ENCODE results near the gene DNAI1.

Gene DNAI1

GRCh38 chr9:34451135-34451534 lies 7.5 kb upstream of the DNAI1 start:
- H3K27me3 ChIP-seq (ENCODE audit: control insufficient read depth in 1 of 2, insufficient read depth in 2 of 2, low read length in 2 of 2): no peaks in the 10 kb centered on the region
- peaks cover 18% of the 10 kb centered on the region for H3K4me1 ChIP-seq (ENCODE audit: control insufficient read depth, insufficient read depth, low read length)
- H3K4me3 ChIP-seq (ENCODE audit: low read length in 2 of 2): no peak overlapping the region
- no peaks in the 10 kb centered on the region for H3K9me3 ChIP-seq (ENCODE audit: control insufficient read depth in 2 of 2, low read length in 2 of 2)
- H3K27ac ChIP-seq (ENCODE audit: low read length): no peak overlapping the region
- H3K9ac ChIP-seq (ENCODE audit: low read length in 2 of 2): no peak overlapping the region
- peaks cover 0 to 2% of the 10 kb centered on the region in 2 donors for H3K36me3 ChIP-seq (ENCODE audit: control insufficient read depth in 2 of 2, insufficient read depth in 2 of 2, low read length in 2 of 2)

- no peaks in the 10 kb centered on the region for H3K27me3 ChIP-seq (ENCODE audit: control insufficient read depth in 1 of 2, insufficient read depth in 2 of 2, low read length in 2 of 2)
- H3K4me3 ChIP-seq (ENCODE audit: low read length in 2 of 2): no peak overlapping the region
- no peaks in the 10 kb centered on the region for H3K9me3 ChIP-seq (ENCODE audit: control insufficient read depth in 2 of 2, low read length in 2 of 2)
- H3K9ac ChIP-seq (ENCODE audit: low read length in 2 of 2): no peak overlapping the region
- H3K4me1 ChIP-seq (ENCODE audit: control insufficient read depth, insufficient read depth, low read length): peaks cover 19% of the 10 kb centered on the region
- H3K36me3 ChIP-seq (ENCODE audit: control insufficient read depth in 2 of 2, insufficient read depth in 2 of 2, low read length in 2 of 2): peaks cover 0 to 2% of the 10 kb centered on the region in 2 donors
- no peak overlapping the region for H3K27ac ChIP-seq (ENCODE audit: low read length)
Measured at GRCh38 chr9:34451545-34451944, 7.1 kb upstream of the DNAI1 start.

GRCh38 chr9:34452568-34452967 lies 6.0 kb upstream of the DNAI1 start:
- Histone ChIP-seq H3K27ac (ENCODE audit: low read length) (no peak overlapping the region), H3K36me3 (ENCODE audit: control insufficient read depth in 2 of 2, insufficient read depth in 2 of 2, low read length in 2 of 2) (peaks cover 0 to 2% of the 10 kb centered on the region in 2 donors), H3K27me3 (ENCODE audit: control insufficient read depth in 1 of 2, insufficient read depth in 2 of 2, low read length in 2 of 2) (no peaks in the 10 kb centered on the region), H3K9me3 (ENCODE audit: control insufficient read depth in 2 of 2, low read length in 2 of 2) (no peaks in the 10 kb centered on the region), H3K4me1 (ENCODE audit: control insufficient read depth, insufficient read depth, low read length) (peaks cover 29% of the 10 kb centered on the region), H3K9ac (ENCODE audit: low read length in 2 of 2) (no peak overlapping the region), H3K4me3 (ENCODE audit: low read length in 2 of 2) (no peak overlapping the region)

GRCh38 chr9:34454571-34455065 lies 4.0 kb upstream of the DNAI1 start:
- Histone ChIP-seq H3K36me3 (ENCODE audit: control insufficient read depth in 2 of 2, insufficient read depth in 2 of 2, low read length in 2 of 2) (peaks cover 0 to 2% of the 10 kb centered on the region in 2 donors), H3K27ac (ENCODE audit: low read length) (no peak overlapping the region), H3K9me3 (ENCODE audit: control insufficient read depth in 2 of 2, low read length in 2 of 2) (no peaks in the 10 kb centered on the region), H3K4me1 (ENCODE audit: control insufficient read depth, insufficient read depth, low read length) (peaks cover 37% of the 10 kb centered on the region), H3K4me3 (ENCODE audit: low read length in 2 of 2) (no peak overlapping the region), H3K27me3 (ENCODE audit: control insufficient read depth in 1 of 2, insufficient read depth in 2 of 2, low read length in 2 of 2) (no peaks in the 10 kb centered on the region), H3K9ac (ENCODE audit: low read length in 2 of 2) (no peak overlapping the region)

GRCh38 chr9:34456151-34456550 lies 2.5 kb upstream of the DNAI1 start:
- Histone ChIP-seq H3K36me3 (ENCODE audit: control insufficient read depth in 2 of 2, insufficient read depth in 2 of 2, low read length in 2 of 2) (peaks cover 0 to 2% of the 10 kb centered on the region in 2 donors), H3K4me3 (ENCODE audit: low read length in 2 of 2) (no peak overlapping the region), H3K27me3 (ENCODE audit: control insufficient read depth in 1 of 2, insufficient read depth in 2 of 2, low read length in 2 of 2) (no peaks in the 10 kb centered on the region), H3K9ac (ENCODE audit: low read length in 2 of 2) (no peak overlapping the region), H3K27ac (ENCODE audit: low read length) (no peak overlapping the region), H3K9me3 (ENCODE audit: control insufficient read depth in 2 of 2, low read length in 2 of 2) (no peaks in the 10 kb centered on the region), H3K4me1 (ENCODE audit: control insufficient read depth, insufficient read depth, low read length) (peaks cover 34% of the 10 kb centered on the region)

GRCh38 chr9:34456746-34457145 lies 1.9 kb upstream of the DNAI1 start:
- Histone ChIP-seq H3K27me3 (ENCODE audit: control insufficient read depth in 1 of 2, insufficient read depth in 2 of 2, low read length in 2 of 2) (no peaks in the 10 kb centered on the region), H3K9me3 (ENCODE audit: control insufficient read depth in 2 of 2, low read length in 2 of 2) (no peaks in the 10 kb centered on the region), H3K4me3 (ENCODE audit: low read length in 2 of 2) (peak overlapping the region; percentile 65 to 90), H3K4me1 (ENCODE audit: control insufficient read depth, insufficient read depth, low read length) (peaks cover 29% of the 10 kb centered on the region), H3K9ac (ENCODE audit: low read length in 2 of 2) (peak overlapping the region; percentile 73 to 86), H3K36me3 (ENCODE audit: control insufficient read depth in 2 of 2, insufficient read depth in 2 of 2, low read length in 2 of 2) (no peaks in the 10 kb centered on the region), H3K27ac (ENCODE audit: low read length) (peak overlapping the region; percentile 76)

DNA sequence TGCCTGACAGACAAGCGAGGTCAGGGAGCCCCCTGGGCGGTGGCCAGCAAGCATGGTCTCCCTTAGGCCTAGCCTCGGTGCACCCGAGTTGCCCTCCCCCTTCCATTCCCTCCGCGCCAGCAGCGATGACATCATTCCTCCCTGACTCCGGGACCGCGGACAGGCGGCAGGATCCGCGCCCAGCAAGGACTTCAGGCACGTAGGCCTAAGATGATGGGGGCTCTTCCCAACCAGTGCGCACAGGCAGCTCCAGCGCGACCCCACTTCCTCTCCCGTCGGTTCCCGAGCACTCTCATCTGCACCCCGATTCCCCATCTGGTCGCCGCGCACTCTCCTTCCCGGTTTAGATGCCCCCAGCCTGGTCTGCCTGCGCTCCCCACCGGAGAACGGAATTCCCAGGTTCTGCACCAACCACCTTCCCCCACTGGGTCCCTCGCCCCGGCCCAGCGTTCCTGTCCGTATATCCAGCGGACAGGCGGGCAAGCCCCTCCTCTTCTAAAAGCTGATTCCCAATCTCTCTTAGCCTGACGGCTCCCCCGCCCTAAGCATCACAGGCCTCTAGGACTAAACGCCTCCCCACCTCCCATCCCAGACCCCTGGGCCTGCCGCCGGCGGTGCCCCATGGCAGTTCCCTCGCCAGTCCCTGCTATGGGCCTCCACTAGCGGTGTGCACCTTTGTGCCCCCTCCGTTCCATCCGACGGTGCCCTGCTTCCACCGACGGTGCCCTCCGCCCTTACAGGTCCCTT lies 1.2 kb upstream of the DNAI1 start:
- no peaks in the 10 kb centered on the region for H3K36me3 ChIP-seq (ENCODE audit: control insufficient read depth in 2 of 2, insufficient read depth in 2 of 2, low read length in 2 of 2)
- H3K27me3 ChIP-seq (ENCODE audit: control insufficient read depth in 1 of 2, insufficient read depth in 2 of 2, low read length in 2 of 2): no peaks in the 10 kb centered on the region
- H3K4me3 ChIP-seq (ENCODE audit: low read length in 2 of 2): peak overlapping the region; percentile 65 to 90
- peak overlapping the region; percentile 76 for H3K27ac ChIP-seq (ENCODE audit: low read length)
- H3K9me3 ChIP-seq (ENCODE audit: control insufficient read depth in 2 of 2, low read length in 2 of 2): no peaks in the 10 kb centered on the region
- H3K4me1 ChIP-seq (ENCODE audit: control insufficient read depth, insufficient read depth, low read length): peaks cover 29% of the 10 kb centered on the region
- peak overlapping the region; percentile 73 to 86 for H3K9ac ChIP-seq (ENCODE audit: low read length in 2 of 2)

- Histone ChIP-seq H3K9ac (ENCODE audit: low read length in 2 of 2) (no peak overlapping the region), H3K36me3 (ENCODE audit: control insufficient read depth in 2 of 2, insufficient read depth in 2 of 2, low read length in 2 of 2) (no peaks in the 10 kb centered on the region), H3K27ac (ENCODE audit: low read length) (no peak overlapping the region), H3K4me1 (ENCODE audit: control insufficient read depth, insufficient read depth, low read length) (peaks cover 29% of the 10 kb centered on the region), H3K27me3 (ENCODE audit: control insufficient read depth in 1 of 2, insufficient read depth in 2 of 2, low read length in 2 of 2) (no peaks in the 10 kb centered on the region), H3K9me3 (ENCODE audit: control insufficient read depth in 2 of 2, low read length in 2 of 2) (no peaks in the 10 kb centered on the region), H3K4me3 (ENCODE audit: low read length in 2 of 2) (peak overlapping the region; percentile 47 to 90)
Measured at GRCh38 chr9:34458959-34459340, 345 bp downstream of the DNAI1 start.

DNA sequence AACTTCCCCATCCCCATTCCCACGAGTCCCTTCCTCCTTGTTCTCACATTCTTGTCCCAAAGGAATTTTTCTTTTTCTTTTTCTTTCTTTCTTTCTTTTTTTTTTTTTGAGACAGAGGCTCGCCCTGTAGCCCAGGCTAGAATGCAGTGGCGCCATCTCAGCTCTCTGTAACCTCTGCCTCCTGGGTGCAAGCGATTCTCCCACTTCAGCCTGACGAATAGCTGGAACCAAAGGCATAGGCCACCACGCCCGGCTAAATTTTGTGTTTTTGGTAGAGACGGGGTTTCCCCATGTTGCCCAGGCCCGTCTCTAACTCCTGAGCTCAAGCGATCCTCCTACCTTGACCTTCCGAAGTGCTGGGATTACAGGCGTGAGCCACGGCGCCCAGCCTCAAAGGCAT lies 751 bp downstream of the DNAI1 start:
- Histone ChIP-seq H3K36me3 (ENCODE audit: control insufficient read depth in 2 of 2, insufficient read depth in 2 of 2, low read length in 2 of 2) (no peaks in the 10 kb centered on the region), H3K27ac (ENCODE audit: low read length) (no peak overlapping the region), H3K9me3 (ENCODE audit: control insufficient read depth in 2 of 2, low read length in 2 of 2) (no peaks in the 10 kb centered on the region), H3K9ac (ENCODE audit: low read length in 2 of 2) (no peak overlapping the region), H3K4me1 (ENCODE audit: control insufficient read depth, insufficient read depth, low read length) (peaks cover 29% of the 10 kb centered on the region), H3K4me3 (ENCODE audit: low read length in 2 of 2) (no peak overlapping the region), H3K27me3 (ENCODE audit: control insufficient read depth in 1 of 2, insufficient read depth in 2 of 2, low read length in 2 of 2) (no peaks in the 10 kb centered on the region)

GRCh38 chr9:34459941-34460340 lies 1.3 kb downstream of the DNAI1 start:
- H3K27ac ChIP-seq (ENCODE audit: low read length): no peak overlapping the region
- H3K9me3 ChIP-seq (ENCODE audit: control insufficient read depth in 2 of 2, low read length in 2 of 2): no peaks in the 10 kb centered on the region
- no peaks in the 10 kb centered on the region for H3K36me3 ChIP-seq (ENCODE audit: control insufficient read depth in 2 of 2, insufficient read depth in 2 of 2, low read length in 2 of 2)
- H3K9ac ChIP-seq (ENCODE audit: low read length in 2 of 2): no peak overlapping the region
- H3K4me1 ChIP-seq (ENCODE audit: control insufficient read depth, insufficient read depth, low read length): peaks cover 24% of the 10 kb centered on the region
- no peak overlapping the region for H3K4me3 ChIP-seq (ENCODE audit: low read length in 2 of 2)
- no peaks in the 10 kb centered on the region for H3K27me3 ChIP-seq (ENCODE audit: control insufficient read depth in 1 of 2, insufficient read depth in 2 of 2, low read length in 2 of 2)

Data from stomach smooth muscle (tissue), 2 donors.